Neuronal stem cell (in vitro differentiated cells): Measurements from ENCODE around the gene KYNU.
"Not testable (repeated sequence)": the region's sequence is repeated elsewhere in the genome, so short reads cannot be mapped to it uniquely, and the experiment has no call there.

Source experiments
- DNase-seq: peaks from one replicate; pipeline ENCODE4 v3.0.0-alpha.2; 2013; ENCODE audit warnings: low spot score
- H2AFZ ChIP-seq: one replicate; pipeline ENCODE4 v1.6.1; 2013; ENCODE audit warnings: mild to moderate bottlenecking, low read length, inconsistent platforms
- H2AK5ac ChIP-seq: 2 replicates; pipeline ENCODE4 v1.6.1; 2013; ENCODE audit warnings: low read depth, mild to moderate bottlenecking, inconsistent platforms, low read length, moderate library complexity, mixed read lengths
- H2BK120ac ChIP-seq: 2 replicates; pipeline ENCODE4 v1.6.1; 2013; ENCODE audit warnings: low read depth, mild to moderate bottlenecking, inconsistent platforms, low read length, moderate library complexity, mixed read lengths
- H2BK12ac ChIP-seq: one replicate; pipeline ENCODE4 v1.6.1; 2013; ENCODE audit warnings: low read length, inconsistent platforms
- H2BK15ac ChIP-seq: 2 replicates; pipeline ENCODE4 v1.6.1; 2013; ENCODE audit warnings: mild to moderate bottlenecking, low read length, inconsistent platforms, mixed read lengths
- H2BK5ac ChIP-seq: one replicate; pipeline ENCODE4 v1.6.1; 2013; ENCODE audit warnings: inconsistent platforms, mild to moderate bottlenecking, low read length, moderate library complexity
- H3K14ac ChIP-seq: one replicate; pipeline ENCODE4 v1.6.1; 2013; ENCODE audit warnings: low read length, inconsistent platforms
- H3K18ac ChIP-seq: 2 replicates; pipeline ENCODE4 v1.6.1; 2013; ENCODE audit warnings: low read length, inconsistent platforms
- H3K23ac ChIP-seq: 2 replicates; pipeline ENCODE4 v1.6.1; 2013; ENCODE audit warnings: low read depth, mild to moderate bottlenecking, mixed read lengths, low read length, inconsistent platforms; ENCODE audit not compliant: poor library complexity
- H3K27ac ChIP-seq: replicated peaks from 3 replicates; pipeline ENCODE4 v1.5.1; 2013; ENCODE audit warnings: low read length, inconsistent platforms
- H3K27me3 ChIP-seq, 3 experiments: 2 replicates each; pipeline ENCODE4 v1.6.1; 2013; ENCODE audit warnings: low read length in 3 of 3, mild to moderate bottlenecking in 2 of 3, inconsistent platforms in 1 of 3, low read depth in 1 of 3, mixed read lengths in 1 of 3, moderate library complexity in 1 of 3; ENCODE audit not compliant: control insufficient read depth in 3 of 3, insufficient read depth in 3 of 3
- H3K36me3 ChIP-seq, 2 donors: replicated peaks in 1 of 2; 2 replicates each; pipeline ENCODE4 v1.6.1; 2013; ENCODE audit warnings: low read length in 2 of 2; ENCODE audit not compliant: control insufficient read depth in 2 of 2, insufficient read depth in 2 of 2
- H3K4ac ChIP-seq: 2 replicates; pipeline ENCODE4 v1.6.1; 2013; ENCODE audit warnings: inconsistent platforms, mild to moderate bottlenecking, low read length, moderate library complexity
- H3K4me1 ChIP-seq, 2 donors: 1 replicate in 1 of 2; 2 replicates in 1 of 2; pipeline ENCODE4 v1.6.1; 2013; ENCODE audit warnings: low read length in 2 of 2, low read depth in 1 of 2; ENCODE audit not compliant: control insufficient read depth in 2 of 2, insufficient read depth in 1 of 2
- H3K4me2 ChIP-seq: one replicate; pipeline ENCODE4 v1.6.1; 2013; ENCODE audit warnings: mild to moderate bottlenecking, low read length, inconsistent platforms; ENCODE audit not compliant: insufficient read depth, poor library complexity, severe bottlenecking
- H3K4me3 ChIP-seq, 2 donors: 2 replicates each; pipeline ENCODE4 v1.5.1; 2013; ENCODE audit warnings: low read length in 2 of 2, mild to moderate bottlenecking in 2 of 2, inconsistent platforms in 1 of 2, moderate library complexity in 1 of 2
- H3K79me1 ChIP-seq: one replicate; pipeline ENCODE4 v1.6.1; 2013; ENCODE audit warnings: low read depth, mild to moderate bottlenecking, inconsistent platforms, low read length, moderate library complexity
- H3K9ac ChIP-seq: one replicate; pipeline ENCODE4 v1.6.1; 2013; ENCODE audit warnings: mild to moderate bottlenecking, low read depth, low read length, inconsistent platforms; ENCODE audit not compliant: poor library complexity
- H3K9me3 ChIP-seq, 2 donors: replicated peaks in 1 of 2; 2 replicates each; pipeline versions ENCODE3 to v1.6.1; 2013; ENCODE audit warnings: low read length in 2 of 2, mild to moderate bottlenecking in 2 of 2, inconsistent platforms in 1 of 2, low read depth in 1 of 2, mixed read lengths in 1 of 2, moderate library complexity in 1 of 2; ENCODE audit not compliant: control insufficient read depth in 2 of 2, insufficient read depth in 1 of 2
- H4K8ac ChIP-seq: one replicate; pipeline ENCODE4 v1.6.1; 2013; ENCODE audit warnings: low read depth, mild to moderate bottlenecking, inconsistent platforms, low read length, moderate library complexity
- H4K91ac ChIP-seq: one replicate; pipeline ENCODE4 v1.6.1; 2013; ENCODE audit warnings: low read length, low read depth, mild to moderate bottlenecking, inconsistent platforms; ENCODE audit not compliant: poor library complexity
- WGBS, 2 donors: extraction: QIAGEN DNeasy Blood & Tissue Kit; methylation state at CpG; one replicate each; pipeline ENCODE4 v1.1.7; 2013; ENCODE audit warnings: missing lambda C conversion rate in 2 of 2, mixed read lengths in 1 of 2; ENCODE audit not compliant: insufficient read length in 2 of 2, insufficient replicate concordance in 1 of 2; ENCODE audit errors: extremely low coverage in 2 of 2; 5-methylcytosine and 5-hydroxymethylcytosine counted together

KYNU gene

GRCh38 chr2:142862847-142863246, 14.6 kb upstream of the KYNU start:
- H4K91ac ChIP-seq = no peak overlapping the region
- H3K18ac ChIP-seq = no peak overlapping the region
- H3K4me2 ChIP-seq = no peak overlapping the region
- H3K36me3 ChIP-seq = no peaks in the 10 kb centered on the region
- no peak overlapping the region for H4K8ac ChIP-seq
- no peak overlapping the region for H3K14ac ChIP-seq
- WGBS, 2 donors = no CpG with 5 or more reads among the region's 5 CpGs
- H3K79me1 ChIP-seq = no peaks in the 10 kb centered on the region
- H3K4ac ChIP-seq = no peak overlapping the region
- H2BK12ac ChIP-seq = no peak overlapping the region
- no peak overlapping the region for H3K4me3 ChIP-seq
- no peak overlapping the region for H2BK15ac ChIP-seq
- H3K27ac ChIP-seq = no peak overlapping the region
- no peak for DNase-seq
- H3K27me3 ChIP-seq = no peaks in the 10 kb centered on the region
- H2AK5ac ChIP-seq = no peak overlapping the region
- no peak overlapping the region for H3K23ac ChIP-seq
- H2BK5ac ChIP-seq = no peak overlapping the region
- H2AFZ ChIP-seq = no peak overlapping the region
- H3K9ac ChIP-seq = no peak overlapping the region
- no peak overlapping the region for H2BK120ac ChIP-seq
- no peaks in the 10 kb centered on the region for H3K4me1 ChIP-seq
- H3K9me3 ChIP-seq = no peaks in the 10 kb centered on the region

- H4K8ac ChIP-seq = no peak overlapping the region
- H3K9me3 ChIP-seq = no peaks in the 10 kb centered on the region
- no peak overlapping the region for H3K4ac ChIP-seq
- H3K27me3 ChIP-seq = no peaks in the 10 kb centered on the region
- no peak overlapping the region for H2BK12ac ChIP-seq
- no peak overlapping the region for H3K4me3 ChIP-seq
- DNase-seq = no peak
- no peaks in the 10 kb centered on the region for H3K36me3 ChIP-seq
- no peaks in the 10 kb centered on the region for H3K79me1 ChIP-seq
- no peak overlapping the region for H2BK15ac ChIP-seq
- no peak overlapping the region for H3K4me2 ChIP-seq
- no peaks in the 10 kb centered on the region for H3K4me1 ChIP-seq
- H3K23ac ChIP-seq = no peak overlapping the region
- no peak overlapping the region for H2BK120ac ChIP-seq
- H3K9ac ChIP-seq = no peak overlapping the region
- H3K27ac ChIP-seq = no peak overlapping the region
- H2AK5ac ChIP-seq = no peak overlapping the region
- H3K14ac ChIP-seq = no peak overlapping the region
- WGBS, 2 donors = no CpG with 5 or more reads among the region's 2 CpGs
- H3K18ac ChIP-seq = no peak overlapping the region
- no peak overlapping the region for H2AFZ ChIP-seq
- H4K91ac ChIP-seq = no peak overlapping the region
- no peak overlapping the region for H2BK5ac ChIP-seq
Observed at GRCh38 chr2:142863485-142863961, 13.9 kb upstream of the KYNU start.

- H3K27me3 ChIP-seq, H2BK12ac ChIP-seq, H2BK5ac ChIP-seq, H3K4me1 ChIP-seq, H2AK5ac ChIP-seq, DNase-seq, H3K79me1 ChIP-seq, H3K4ac ChIP-seq, H3K9me3 ChIP-seq, H2BK120ac ChIP-seq, H4K91ac ChIP-seq, H3K27ac ChIP-seq, H2AFZ ChIP-seq, H3K4me2 ChIP-seq, H3K14ac ChIP-seq, H3K36me3 ChIP-seq, H3K23ac ChIP-seq, H3K4me3 ChIP-seq, H3K18ac ChIP-seq, H3K9ac ChIP-seq, H4K8ac ChIP-seq, H2BK15ac ChIP-seq: not testable (repeated sequence)
- no CpG with 5 or more reads among the region's 2 CpGs for WGBS, 2 donors
Observed at GRCh38 chr2:142864605-142865004, 12.9 kb upstream of the KYNU start.

- no peak overlapping the region for H2BK120ac ChIP-seq
- WGBS, 2 donors = no CpG with 5 or more reads among the region's 1 CpG
- no peak for DNase-seq
- no peak overlapping the region for H3K4me3 ChIP-seq
- no peak overlapping the region for H3K23ac ChIP-seq
- H2BK15ac ChIP-seq = no peak overlapping the region
- no peaks in the 10 kb centered on the region for H3K27me3 ChIP-seq
- H3K27ac ChIP-seq = no peak overlapping the region
- no peak overlapping the region for H2BK12ac ChIP-seq
- H2BK5ac ChIP-seq = no peak overlapping the region
- no peaks in the 10 kb centered on the region for H3K36me3 ChIP-seq
- no peak overlapping the region for H3K4ac ChIP-seq
- H3K9ac ChIP-seq = no peak overlapping the region
- no peaks in the 10 kb centered on the region for H3K4me1 ChIP-seq
- H4K8ac ChIP-seq = no peak overlapping the region
- no peak overlapping the region for H3K14ac ChIP-seq
- H2AK5ac ChIP-seq = no peak overlapping the region
- H3K4me2 ChIP-seq = no peak overlapping the region
- no peak overlapping the region for H2AFZ ChIP-seq
- no peak overlapping the region for H3K18ac ChIP-seq
- no peak overlapping the region for H4K91ac ChIP-seq
- H3K9me3 ChIP-seq = no peaks in the 10 kb centered on the region
- H3K79me1 ChIP-seq = no peaks in the 10 kb centered on the region
Observed at GRCh38 chr2:142865924-142866323, 11.5 kb upstream of the KYNU start.
